A172 (cell line): ENCODE measurements around the gene BASP1. TPM values are rescaled to one million over a fixed set of nuclear protein-coding genes. Genes with fewer than 3 reads are reported as not detected.
A peak's percentile ranks its signal among the peaks of the same experiment; 100 is the strongest.
"Not testable (repeated sequence)": the region's sequence is repeated elsewhere in the genome, so short reads cannot be mapped to it uniquely, and the experiment has no call there.

ENCODE experiments used
- DNase-seq: peaks from one replicate; pipeline ENCODE4 v3.0.0-alpha.2; 2015; ENCODE audit warnings: low spot score
- total RNA-seq: library from RNA; depleted of rRNA; stranded (reverse); fragments of >200 nt; shearing (Covaris generic); gene quantifications from 2 replicates; pipeline ENCODE4 v1.2.3, GENCODE V29; 2014

Gene BASP1
- total RNA-seq, 1 experiment from 2014 or later, result 49.2 TPM

DNA sequence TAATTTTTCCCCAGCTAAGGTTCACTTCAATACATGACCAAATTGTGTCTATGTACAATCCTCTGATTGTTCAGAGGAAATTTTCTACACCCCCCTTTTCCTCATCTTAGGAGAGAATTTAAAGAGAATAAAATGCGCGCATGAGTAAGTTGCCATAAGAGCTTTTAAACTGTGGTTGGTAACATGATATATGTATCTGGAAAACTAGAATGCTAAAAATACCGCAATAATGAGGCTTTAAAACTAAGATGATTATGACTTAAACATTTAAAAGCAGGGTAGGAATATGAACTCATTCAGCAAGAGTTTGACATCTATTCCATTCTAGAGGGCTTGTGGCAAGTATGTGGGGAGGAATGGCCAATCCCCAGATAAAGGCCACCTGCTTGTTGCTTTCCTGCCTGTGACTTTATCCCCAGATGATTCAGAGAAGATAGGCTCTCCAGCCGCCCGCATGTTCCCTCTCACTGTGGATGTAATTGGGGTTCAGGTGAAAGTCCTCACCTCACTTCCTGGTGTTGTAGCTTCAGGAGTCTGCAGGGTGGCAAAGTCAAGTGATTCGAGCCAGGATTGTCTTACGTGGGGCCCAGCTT lies 26.5 kb upstream of the BASP1 start:
- no peak for DNase-seq

DNA sequence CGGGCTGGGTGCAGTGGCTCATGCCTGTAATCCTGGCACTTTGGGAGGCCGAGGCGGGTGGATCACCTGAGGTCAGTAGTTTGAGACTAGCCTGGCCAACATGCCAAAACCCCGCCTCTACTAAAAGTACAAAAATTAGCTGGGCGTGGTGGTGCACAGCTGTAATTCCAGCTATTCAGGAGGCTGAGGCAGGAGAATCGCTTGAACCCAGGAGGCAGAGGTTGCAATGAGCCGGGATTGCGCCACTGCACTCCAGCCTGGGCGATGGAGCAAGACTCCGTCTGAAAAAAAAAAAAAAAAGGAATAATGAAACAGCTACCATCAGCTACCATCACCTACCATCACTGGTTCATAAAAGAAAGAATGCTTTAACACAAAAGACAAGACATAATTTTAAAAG lies 25.9 kb upstream of the BASP1 start:
- DNase-seq, result not testable (repeated sequence)

DNA sequence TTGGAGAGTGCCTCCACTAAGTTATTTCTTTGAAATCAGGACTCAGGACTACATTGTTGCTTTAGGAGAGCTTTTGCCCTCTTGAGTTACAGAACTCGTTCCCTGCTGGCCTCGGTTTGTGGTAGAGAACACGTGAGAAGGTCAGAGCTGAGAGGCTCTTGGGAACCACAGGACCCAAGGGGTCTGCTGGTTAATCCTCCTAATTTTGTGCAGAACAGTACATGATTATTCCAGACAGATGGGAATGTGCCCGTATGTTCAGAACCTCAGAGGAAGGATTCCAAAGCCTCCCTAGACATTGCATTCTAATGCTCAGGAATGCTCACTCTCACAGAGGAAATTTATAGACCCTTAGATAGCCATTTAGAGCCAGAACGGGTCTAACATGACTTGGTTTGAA lies 25.2 kb upstream of the BASP1 start:
- DNase-seq, result no peak

DNA sequence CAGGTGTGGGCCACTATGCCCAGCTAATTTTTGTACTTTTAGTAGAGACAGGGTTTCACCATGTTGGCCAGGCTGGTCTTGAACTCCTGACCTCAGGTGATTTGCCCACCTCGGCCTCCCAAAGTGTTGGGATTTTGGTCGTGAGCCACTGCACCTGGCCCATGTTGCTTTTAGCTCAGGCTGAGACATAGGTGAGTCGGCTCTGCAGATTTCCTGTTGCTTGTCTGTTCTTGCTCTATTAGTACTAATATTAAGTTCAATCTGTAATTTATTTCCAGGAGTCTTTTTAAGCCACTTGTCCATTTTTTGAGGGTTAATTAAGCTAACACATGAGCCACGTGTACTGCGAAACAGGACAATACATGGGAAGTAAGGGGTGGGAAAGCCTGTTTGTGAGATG lies 21.4 kb upstream of the BASP1 start:
- DNase-seq, result no peak

DNA sequence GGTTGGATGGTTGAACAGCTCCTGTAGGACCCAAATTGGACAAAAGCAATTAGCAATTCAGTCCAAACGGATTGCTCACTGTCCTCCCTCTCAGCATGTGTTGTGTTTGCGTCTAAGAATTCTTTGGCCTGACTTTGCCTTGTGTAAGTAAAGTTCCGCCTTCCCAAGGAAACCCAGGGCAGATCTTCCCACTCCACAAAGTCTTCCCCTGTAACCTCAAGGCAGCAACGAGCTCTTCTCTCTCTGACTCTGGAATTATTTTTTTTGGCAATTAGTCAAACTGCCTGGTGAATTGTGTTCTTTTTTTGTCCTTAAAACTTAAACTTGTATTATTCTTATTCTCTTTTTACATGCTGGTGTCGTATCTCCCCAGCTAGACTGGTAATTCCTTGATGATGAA lies 20.7 kb upstream of the BASP1 start:
- DNase-seq, result no peak

DNA sequence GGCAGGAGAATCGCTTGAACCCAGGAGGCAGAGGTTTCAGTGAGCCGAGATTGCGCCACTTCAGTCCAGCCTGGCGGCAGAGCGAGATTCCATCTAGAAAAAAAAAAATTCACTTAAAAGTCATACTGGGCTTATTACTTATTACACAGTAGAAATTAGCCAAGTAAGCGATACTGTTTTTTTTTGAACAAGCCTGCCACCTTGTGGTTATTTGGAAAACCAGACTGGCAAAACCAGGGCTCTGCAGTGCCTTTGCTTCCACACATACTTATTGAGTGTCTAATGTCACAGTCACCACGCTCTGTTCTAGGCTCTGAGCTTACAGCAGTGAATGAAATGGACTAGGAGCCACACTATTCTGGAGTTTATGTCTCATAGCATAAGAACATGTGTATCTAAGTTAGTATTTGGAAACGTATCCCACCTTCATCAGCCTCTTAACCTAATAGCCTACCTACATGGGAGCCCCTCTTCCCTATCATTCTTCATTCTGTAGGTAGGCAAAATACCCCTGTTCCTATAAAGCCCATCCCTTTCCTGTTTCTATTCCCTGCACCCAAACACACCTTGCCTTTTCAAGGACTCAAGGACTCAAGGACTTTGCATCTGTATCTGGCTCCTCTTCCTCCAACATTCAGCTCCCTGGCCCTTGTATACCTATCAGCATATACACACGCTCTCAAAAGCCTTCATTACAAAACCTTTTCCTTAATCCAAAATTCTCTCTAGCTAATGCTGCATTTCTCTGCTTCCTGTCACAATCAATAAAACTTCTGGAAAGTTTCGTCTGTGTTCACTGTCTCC lies 13.9 kb upstream of the BASP1 start:
- DNase-seq, result peak; percentile 79

DNA sequence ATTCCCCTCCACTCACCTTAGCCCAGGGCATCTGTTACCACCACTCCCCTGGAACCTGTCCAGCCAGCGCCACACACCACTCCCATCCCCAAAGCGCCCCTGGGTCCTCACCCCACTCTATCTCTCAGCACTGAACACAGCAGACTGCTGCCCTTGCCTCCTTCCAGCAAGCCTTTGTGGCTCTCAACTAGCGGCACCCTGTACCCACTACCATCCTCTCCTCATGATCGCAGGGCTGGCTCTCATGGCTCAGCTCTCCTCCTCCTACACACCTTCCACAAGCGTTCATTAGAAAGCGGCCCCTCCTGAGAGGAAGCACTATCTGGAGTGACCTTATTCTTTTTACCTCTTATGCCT lies 13.3 kb upstream of the BASP1 start:
- no peak for DNase-seq

DNA sequence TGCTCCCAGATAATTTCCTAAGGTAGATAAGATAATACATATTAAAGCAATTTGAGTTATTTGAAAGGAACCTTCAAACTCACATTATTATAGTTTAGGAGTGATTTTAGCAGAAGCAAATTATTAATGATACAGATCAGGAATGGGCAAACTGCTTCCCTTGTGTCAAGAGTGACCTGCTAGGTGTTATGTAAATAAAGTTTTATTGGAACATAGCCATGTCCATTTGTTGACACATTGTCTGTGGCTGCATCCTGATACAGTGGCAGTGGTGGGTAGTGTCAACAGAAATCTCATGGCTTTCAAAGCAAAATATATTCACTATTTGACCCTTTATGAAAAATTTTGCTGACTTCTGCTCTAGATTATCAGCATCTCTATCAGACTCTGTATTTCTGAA lies 11.4 kb upstream of the BASP1 start:
- DNase-seq, result no peak

DNA sequence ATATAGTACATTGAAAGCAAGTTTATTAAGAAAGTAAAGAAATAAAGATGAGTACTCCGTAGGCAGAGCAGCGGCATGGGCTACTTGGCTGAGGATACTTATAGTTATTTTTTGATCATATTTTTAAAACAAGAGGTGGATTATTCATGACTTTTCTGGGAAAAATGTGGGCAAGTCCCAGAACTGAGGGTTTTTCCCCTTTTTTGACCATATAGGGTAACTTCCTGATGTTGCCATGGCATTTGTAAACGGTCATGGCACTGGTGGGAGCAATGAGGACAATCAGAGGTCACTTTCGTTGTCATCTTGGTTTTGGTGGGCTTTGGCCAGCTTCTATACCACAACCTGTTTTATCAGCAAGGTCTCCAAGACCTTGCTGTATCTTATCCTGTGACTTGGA lies 5.2 kb upstream of the BASP1 start:
- no peak for DNase-seq

DNA sequence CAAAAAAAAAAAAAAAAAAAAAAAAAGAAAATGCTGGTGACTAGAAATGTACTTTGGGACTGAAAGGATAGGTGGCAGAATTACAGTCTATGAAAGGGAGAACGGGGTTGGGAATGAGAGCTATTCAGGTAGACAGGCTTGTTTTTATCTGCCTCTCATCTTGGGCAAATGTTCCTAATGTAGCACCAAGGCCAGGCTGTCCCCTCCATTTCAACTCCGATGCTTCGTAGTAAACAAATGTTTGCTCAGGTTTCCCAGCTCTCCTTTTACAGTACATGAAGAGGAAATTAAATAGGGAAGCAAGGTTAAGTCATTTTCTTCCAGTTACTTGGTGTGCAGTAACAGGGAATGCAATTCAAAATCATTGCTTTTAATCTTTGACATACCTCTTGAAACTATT lies 4.4 kb upstream of the BASP1 start:
- no peak for DNase-seq

DNA sequence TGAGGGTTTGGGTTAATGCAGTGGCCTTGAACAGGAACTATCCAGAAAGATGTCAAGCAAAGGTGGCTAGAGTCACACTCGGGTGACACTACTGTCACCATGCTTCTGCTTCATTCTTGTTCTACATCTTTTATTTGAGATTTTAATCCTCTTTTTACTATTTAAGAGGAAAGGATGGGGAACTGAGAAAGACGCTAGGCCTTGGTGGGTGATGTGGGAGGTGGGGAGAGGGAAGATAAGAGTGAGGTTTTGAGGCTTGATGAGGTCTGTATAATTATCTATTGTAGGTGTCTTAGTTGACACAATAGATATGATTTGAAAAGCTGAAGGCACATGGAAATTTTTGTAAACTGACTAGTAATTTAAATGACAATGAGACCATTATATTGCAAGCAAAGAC lies 3.5 kb upstream of the BASP1 start:
- DNase-seq, result no peak

DNA sequence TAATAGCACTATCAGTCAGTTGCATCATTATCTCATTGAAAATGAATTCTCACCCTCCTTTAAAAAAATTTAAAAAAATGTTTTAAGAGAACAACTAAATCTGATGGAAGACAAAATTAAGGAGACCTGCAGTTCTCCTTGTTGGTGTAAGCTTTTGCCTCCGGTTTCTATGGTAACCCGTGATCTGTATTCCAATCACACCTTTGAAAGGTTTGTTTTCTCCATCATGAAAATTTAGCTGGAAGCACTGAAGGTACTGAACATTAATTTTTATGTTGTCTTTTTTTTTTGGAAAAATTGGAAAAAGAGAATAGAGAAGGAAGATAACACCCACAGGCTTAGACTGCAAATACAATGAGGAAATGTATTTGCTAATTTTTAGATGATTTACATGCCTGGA lies 2.5 kb upstream of the BASP1 start:
- no peak for DNase-seq

DNA sequence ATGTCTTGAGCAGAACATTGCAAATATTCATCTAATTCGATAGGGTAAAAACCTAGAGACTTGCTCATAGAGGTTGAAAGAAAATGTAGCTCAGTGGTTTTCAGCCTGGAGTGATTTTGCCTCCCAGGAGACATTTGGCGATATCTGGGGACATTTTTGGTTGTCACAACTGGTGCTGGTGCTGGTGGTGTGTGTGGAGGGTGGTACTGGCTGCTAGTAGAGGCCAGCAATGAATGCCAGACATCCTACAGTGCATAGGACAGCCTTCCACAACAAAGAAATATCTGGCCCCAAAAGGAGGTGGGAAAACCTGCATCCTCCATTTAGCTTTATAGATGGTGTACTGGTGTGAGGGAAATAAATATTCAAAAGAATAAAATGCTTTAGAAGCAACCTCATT lies 2.1 kb upstream of the BASP1 start:
- DNase-seq, result no peak

DNA sequence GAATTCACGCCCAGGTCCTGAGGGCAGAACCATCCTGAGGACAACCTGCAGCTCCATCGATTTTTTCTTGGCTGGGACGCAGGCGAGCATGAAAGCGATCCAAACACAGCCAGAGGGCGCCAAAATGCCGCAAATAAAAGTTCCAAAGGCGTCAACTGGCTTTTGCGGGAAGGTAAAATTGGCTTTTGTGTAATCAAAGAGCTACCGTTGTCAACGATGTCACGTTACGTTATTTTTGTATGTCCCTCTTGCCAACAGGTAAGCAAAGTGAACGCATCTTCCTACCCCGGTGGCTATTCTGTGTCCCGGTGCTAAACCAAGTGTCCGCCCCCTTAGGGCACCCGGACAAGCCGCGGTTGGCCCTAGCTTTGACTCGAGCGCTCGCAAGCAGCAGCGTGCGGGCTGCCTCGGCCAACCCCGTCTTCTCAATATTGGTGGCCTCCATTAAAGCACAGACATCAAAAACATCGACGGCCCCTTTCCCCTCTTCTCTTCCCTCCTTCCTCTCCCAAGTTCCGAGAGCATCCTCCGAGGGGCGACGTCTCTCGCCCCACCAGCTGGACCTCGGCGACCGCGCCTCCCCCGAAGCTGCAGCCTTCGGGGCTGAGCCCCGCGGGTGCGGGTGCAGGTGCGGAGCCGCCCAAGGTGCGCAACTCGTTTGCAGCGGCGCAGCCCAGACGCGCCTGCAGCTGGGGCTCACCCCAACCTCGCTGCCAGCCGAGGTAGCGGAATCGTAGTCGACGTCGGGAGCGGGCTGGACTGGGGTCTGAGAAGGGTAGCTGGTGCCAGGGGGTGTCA lies 1.1 kb upstream of the BASP1 start:
- DNase-seq, result peak; percentile 74

DNA sequence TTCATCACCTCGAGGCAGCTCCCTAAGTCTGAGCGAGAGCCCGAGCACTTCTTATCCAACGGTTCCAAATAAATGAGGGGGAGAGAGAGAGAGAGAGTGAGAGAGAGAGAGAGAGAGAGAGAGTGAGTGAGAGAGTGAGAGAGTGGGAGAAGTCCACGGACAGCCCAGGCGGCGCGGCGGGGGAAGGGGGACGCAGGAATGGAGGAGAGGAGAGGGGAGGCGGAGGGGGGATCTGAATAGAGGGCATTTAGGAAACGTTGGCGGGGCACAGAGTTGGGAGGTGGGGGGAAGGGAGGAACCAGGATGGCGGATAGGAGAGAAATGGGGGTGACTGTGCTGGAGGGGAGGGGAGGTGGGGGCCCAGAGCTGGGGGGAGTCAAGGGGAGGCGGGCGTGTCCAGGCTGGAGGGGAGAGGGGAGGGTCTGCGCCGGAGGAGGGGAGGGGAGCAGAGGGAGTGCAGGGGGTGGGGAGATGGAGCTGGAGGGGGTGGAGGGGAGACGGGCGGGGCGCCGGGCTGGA lies 398 bp upstream of the BASP1 start:
- DNase-seq, result peak; percentile 20

DNA sequence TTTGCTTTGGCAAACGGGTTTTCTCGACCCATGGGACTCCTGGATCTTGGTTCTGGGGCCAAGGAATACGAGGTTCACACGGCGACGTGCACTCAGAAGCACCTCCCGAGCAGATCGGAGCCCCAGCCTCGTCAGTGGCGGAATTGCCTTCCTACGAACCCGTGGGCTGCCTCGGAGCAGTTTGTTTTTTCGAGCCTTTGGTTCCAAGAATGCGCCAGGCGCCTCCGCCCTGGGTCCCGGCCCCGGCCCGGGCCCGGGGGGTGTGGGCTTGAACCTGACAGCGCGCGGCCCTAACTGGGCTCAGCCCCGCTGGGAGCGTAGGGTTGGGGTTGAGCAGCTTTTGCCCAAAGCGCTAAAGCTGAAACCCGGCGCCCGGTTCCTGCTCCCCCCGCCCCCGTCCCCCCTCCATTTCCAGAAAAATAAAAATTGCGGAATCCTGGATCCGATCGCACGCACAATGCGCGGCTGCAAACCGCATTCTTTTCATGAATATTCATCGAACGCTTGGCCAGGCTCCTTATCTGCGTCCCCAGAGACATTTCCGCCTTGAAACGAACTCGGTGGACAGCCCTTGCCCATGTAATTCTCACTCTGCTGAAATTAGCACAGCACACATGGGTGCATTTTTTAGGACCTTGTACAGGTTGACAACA lies 1.0 kb downstream of the BASP1 start:
- DNase-seq, result peak; percentile 15

DNA sequence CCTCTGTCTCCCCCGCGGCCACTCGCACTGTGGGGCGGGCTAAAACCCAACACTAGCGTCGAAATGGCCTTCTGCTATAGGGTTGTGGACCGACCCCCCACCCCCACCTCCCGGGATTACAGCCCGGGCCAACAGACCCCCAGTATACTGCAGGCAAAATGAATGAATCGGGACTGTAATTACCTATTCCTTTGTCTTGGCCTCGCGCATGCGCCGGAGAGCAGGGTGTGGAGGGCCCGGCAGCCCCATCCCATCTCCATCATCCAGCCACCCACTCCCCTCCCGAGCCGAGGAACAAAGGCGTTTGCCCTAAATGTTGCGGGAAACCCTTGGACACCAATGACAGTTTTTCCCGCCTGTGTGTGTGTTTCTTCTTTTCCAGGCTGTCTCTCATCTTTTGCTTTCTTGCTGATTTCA lies 1.6 kb downstream of the BASP1 start:
- DNase-seq, result no peak

DNA sequence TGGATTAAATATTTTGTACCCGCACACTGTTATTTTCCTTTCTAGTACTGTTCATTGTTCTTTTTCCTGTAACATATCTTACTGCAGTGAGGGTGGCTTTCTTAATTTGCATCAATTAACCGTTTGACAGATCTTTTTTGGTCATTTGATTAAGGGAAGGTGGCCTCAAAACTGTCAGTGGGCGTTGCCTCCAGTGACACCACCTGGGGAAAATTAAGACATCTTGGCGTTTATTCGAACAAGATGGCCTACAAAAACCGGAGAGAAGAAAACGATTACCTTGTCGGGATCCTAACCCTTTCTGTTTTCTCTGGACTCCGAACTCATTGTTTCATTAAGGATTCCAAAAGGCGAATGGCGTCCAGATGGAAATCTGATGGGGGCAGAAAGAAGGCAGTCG lies 2.0 kb downstream of the BASP1 start:
- DNase-seq, result no peak

DNA sequence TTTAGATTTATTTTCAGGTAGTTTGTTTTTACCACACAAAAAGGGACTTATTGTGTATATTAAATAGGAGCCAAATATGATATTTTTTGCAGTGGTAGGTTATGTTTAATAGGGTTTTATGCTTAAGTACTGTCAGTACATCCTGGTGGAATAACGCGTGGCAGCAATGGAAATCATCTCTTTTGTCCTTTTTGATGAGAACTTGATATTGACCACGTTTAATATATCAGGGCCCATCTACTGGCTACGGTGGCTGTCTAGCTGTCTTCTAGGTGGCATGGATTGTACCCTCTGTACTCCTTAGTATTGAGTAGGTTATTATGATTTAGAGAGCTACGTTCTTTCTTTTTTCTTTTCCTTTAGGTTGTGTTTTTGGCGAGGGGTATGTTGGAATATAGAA lies 2.6 kb downstream of the BASP1 start:
- no peak for DNase-seq

DNA sequence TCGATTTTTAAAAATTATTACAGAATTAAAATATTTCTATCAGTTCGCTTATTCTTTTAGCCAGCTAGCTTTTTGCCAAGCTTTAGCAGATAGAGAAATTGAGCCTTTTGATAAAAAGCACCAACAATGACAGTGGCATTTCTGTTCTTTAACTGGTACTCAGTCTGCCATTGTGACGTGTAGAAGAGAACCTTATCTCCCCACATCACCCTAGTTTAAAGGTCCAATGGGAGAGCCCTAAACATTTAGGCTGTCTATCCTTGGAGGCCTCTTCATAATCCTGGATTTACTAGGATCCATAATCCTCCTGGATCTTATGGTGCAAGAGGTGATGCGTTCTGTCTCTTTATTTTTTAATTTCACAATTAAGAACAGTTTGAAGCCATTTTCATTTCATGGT lies 3.0 kb downstream of the BASP1 start:
- no peak for DNase-seq

DNA sequence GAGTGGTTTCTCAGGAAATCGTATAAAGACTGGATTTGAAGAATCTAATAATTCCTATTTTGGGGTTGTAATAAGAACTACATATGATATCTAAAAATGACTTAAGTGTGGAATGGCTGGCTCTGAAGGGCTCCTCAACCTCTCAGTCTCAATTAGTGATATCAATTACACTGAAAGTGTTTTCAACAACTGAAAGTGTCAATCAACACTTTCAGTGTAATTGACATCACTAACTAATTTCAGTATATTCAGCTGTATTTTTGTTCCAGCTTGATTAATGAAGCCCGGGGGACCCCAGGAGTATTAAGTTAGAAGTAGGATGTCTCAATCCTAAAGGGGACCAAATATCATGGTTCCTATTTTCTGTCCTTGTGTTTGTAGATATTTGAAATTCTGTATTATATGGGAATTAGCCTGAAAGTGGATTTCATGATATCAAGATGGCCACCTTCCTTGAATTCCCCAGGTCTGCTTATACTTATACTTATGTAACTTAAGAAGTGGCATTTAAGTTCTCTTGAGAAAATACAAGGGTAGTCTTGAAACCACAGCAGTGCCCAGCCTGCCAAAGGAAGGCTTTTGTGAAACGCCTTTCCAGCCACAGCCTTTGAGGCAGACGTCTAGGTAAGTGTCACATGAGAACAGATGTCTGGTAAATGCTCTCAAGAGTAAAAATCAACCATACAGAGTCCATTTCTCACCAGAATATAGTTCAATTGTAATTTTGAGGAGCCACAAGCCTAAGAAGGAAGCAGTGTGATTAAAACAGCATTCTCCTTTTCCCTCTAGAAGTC lies 4.6 kb downstream of the BASP1 start:
- DNase-seq, result no peak
